ENCODE results near the gene ARID5B.

Gene ARID5B

DNA sequence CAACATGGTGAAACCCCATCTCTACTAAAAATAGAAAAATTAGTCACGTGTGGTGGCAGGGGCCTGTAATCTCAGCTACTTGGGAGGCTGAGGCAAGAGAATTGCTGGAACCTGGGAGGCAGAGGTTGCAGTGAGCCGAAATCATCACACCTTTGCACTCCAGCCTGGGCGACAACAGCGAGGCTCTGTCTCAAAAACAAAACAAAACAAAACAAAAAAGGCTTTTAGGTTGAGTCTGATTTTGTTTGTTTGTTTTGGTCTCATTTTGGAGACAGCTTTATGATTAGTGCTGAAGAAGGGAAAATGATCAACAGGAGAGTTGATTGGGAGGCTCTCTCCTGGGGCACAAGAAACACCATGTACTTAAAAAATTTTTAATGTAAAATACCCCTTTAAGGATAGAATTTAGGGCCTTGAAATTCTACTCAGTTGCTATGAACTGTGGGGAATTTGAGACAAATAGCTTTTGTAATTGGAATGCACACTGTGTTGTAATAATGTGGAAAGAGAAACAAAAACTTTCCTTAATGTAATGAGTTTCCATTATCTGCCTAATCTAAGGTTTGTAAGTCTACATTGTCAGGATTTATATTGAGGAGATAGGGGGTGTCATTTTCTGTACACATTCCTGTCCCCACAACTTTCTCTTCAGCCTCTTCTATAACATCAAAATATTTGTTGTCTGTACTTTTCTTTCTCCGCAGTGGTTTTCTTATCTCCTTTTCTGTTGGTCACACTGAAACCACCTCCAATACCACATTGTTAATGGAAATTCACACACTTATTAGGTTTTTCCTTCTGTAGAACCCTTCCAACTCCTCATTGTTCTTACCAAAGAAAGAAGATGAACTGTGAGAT, 41.3 kb downstream of the ARID5B start:
- H3K18ac ChIP-seq (ENCODE audit: low read length): no peak overlapping the region
- H3K4me2 ChIP-seq (ENCODE audit: low read length): no peak overlapping the region
- no peak overlapping the region for H3K23ac ChIP-seq (ENCODE audit: low read length)
- H2BK5ac ChIP-seq (ENCODE audit: low read depth, low read length, poor library complexity): no peak overlapping the region
- H2AFZ ChIP-seq (ENCODE audit: insufficient read depth, low read length, poor library complexity): no peak overlapping the region
- H3K27ac ChIP-seq (ENCODE audit: low read depth, low read length): no peak overlapping the region
- no peaks in the 10 kb centered on the region for H3K79me2 ChIP-seq (ENCODE audit: control insufficient read depth, insufficient read depth, low read length, poor library complexity)
- H3K4me1 ChIP-seq (ENCODE audit: control insufficient read depth in 1 of 2, insufficient read depth in 2 of 2, low read length in 2 of 2): peaks cover 2% of the 10 kb centered on the region in 2 experiments
- peak overlapping the region; percentile 71 for H2BK12ac ChIP-seq (ENCODE audit: low read length)
- H3K14ac ChIP-seq (ENCODE audit: low read length): no peak overlapping the region
- H2AK5ac ChIP-seq (ENCODE audit: low read length): no peak overlapping the region
- peaks cover 2% of the 10 kb centered on the region in 2 experiments for H3K36me3 ChIP-seq (ENCODE audit: control insufficient read depth in 1 of 2, insufficient read depth in 2 of 2, low read length in 2 of 2)
- DNase-seq: peak in 1 of 2 donors; percentile 89
- no peak overlapping the region for H3K4ac ChIP-seq (ENCODE audit: low read depth, low read length)
- peak overlapping the region; percentile 54 for H4K12ac ChIP-seq (ENCODE audit: low read depth, low read length)
- H4K91ac ChIP-seq (ENCODE audit: low read depth, low read length): peak overlapping the region; percentile 47
- no peak overlapping the region for H3K4me3 ChIP-seq (ENCODE audit: low read depth, low read length)
- H3K9me3 ChIP-seq (ENCODE audit: insufficient read depth, low read depth, low read length): no peaks in the 10 kb centered on the region
- WGBS (ENCODE audit: extremely low coverage, insufficient coverage, insufficient read length): no CpG with 5 or more reads among the region's 5 CpGs
- no peaks in the 10 kb centered on the region for H3K27me3 ChIP-seq (ENCODE audit: insufficient read depth, low read length)
- no peak overlapping the region for H3K9ac ChIP-seq (ENCODE audit: low read length)
- no peak overlapping the region for H2BK120ac ChIP-seq (ENCODE audit: insufficient read depth, low read length, poor library complexity)
- H3K79me1 ChIP-seq (ENCODE audit: low read length): peaks cover 5% of the 10 kb centered on the region
- H4K8ac ChIP-seq (ENCODE audit: low read depth, low read length): peak overlapping the region; percentile 38

DNA sequence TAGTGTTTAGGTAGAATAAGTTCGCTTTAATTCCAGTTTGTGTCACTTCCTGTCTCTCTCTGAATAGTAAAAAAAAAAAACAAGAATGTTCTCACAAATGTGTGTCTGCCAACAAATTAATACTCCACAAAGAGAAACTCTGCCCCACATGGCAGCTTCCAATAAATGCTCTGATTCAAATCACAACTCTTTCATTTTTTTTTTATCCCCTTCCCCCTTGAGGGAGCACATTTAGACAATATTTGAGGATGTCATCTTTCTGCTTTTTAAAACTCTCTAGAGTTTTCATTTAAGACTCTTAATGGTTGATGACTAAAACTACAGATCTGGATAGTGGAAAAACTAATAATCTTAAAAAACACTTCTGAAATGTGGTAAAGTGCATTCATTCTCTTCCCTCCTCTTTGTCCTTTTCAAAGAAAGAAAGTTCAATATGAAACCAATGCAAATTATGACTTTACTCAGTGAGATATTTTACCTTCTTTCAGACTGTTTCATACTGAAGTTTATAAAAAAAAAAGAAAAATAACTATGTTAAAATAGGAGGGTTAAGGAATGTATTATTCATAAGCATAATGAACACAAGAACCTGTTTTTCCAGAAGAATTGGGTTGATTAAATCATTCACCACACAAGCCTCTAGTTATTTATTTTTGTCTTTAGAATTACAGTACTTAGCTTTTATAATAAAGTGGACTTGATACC, 42.3 kb downstream of the ARID5B start:
- no peak overlapping the region for H2BK5ac ChIP-seq (ENCODE audit: low read depth, low read length, poor library complexity)
- no peak overlapping the region for H4K91ac ChIP-seq (ENCODE audit: low read depth, low read length)
- H2BK12ac ChIP-seq (ENCODE audit: low read length): no peak overlapping the region
- no peak overlapping the region for H3K4ac ChIP-seq (ENCODE audit: low read depth, low read length)
- H3K9ac ChIP-seq (ENCODE audit: low read length): no peak overlapping the region
- H3K79me1 ChIP-seq (ENCODE audit: low read length): peaks cover 4% of the 10 kb centered on the region
- H4K8ac ChIP-seq (ENCODE audit: low read depth, low read length): no peak overlapping the region
- no peak overlapping the region for H2AFZ ChIP-seq (ENCODE audit: insufficient read depth, low read length, poor library complexity)
- DNase-seq: peak; percentile 26 to 81
- no CpG with 5 or more reads among the region's 1 CpG for WGBS (ENCODE audit: extremely low coverage, insufficient coverage, insufficient read length)
- no peak overlapping the region for H3K23ac ChIP-seq (ENCODE audit: low read length)
- no peak overlapping the region for H2BK120ac ChIP-seq (ENCODE audit: insufficient read depth, low read length, poor library complexity)
- H3K27ac ChIP-seq (ENCODE audit: low read depth, low read length): peak overlapping the region; percentile 25
- H3K36me3 ChIP-seq (ENCODE audit: control insufficient read depth in 1 of 2, insufficient read depth in 2 of 2, low read length in 2 of 2): peaks cover 2 to 4% of the 10 kb centered on the region in 2 experiments
- H3K79me2 ChIP-seq (ENCODE audit: control insufficient read depth, insufficient read depth, low read length, poor library complexity): no peaks in the 10 kb centered on the region
- no peak overlapping the region for H3K18ac ChIP-seq (ENCODE audit: low read length)
- H4K12ac ChIP-seq (ENCODE audit: low read depth, low read length): no peak overlapping the region
- no peaks in the 10 kb centered on the region for H3K27me3 ChIP-seq (ENCODE audit: insufficient read depth, low read length)
- no peak overlapping the region for H3K14ac ChIP-seq (ENCODE audit: low read length)
- H3K9me3 ChIP-seq (ENCODE audit: insufficient read depth, low read depth, low read length): no peaks in the 10 kb centered on the region
- no peak overlapping the region for H3K4me3 ChIP-seq (ENCODE audit: low read depth, low read length)
- H3K4me1 ChIP-seq (ENCODE audit: control insufficient read depth in 1 of 2, insufficient read depth in 2 of 2, low read length in 2 of 2): peaks cover under 1% of the 10 kb centered on the region in 2 experiments
- H2AK5ac ChIP-seq (ENCODE audit: low read length): no peak overlapping the region
- no peak overlapping the region for H3K4me2 ChIP-seq (ENCODE audit: low read length)

DNA sequence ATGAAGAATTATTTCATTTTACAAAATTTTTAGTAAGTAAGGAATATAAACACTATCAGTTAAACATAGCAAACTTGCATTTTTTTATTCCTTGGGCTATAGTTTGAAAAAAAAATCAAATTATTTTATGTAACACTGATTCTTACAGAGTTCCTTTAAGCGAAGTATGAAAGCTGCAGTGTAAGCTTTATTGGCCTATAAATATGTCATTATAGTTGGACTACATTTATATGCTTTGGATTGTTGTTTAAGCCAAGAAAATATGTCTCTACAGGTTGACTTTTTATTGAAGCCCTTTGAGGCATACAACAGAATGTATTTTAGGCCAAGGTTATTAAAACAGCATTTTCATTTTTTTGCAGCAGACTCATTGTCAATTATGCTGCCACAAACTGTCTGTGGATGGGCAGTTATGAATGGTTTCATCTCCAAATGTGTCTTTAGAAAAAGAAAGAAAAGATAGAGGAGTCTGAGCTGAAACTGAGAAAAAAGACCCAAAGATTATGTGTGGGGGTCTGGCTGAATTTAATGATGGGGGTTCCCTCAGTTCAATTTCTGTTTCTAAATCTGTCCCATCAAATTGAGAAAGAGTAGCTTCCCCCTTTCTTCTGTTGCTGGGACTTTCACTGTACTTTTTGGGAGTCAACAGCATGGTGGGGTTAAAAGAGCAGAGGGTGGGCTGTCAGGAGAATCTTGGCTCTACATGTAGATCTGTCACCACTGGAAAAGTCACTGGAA, 43.1 kb downstream of the ARID5B start:
- no peak overlapping the region for H3K14ac ChIP-seq (ENCODE audit: low read length)
- H3K27ac ChIP-seq (ENCODE audit: low read depth, low read length): no peak overlapping the region
- H4K12ac ChIP-seq (ENCODE audit: low read depth, low read length): no peak overlapping the region
- no peaks in the 10 kb centered on the region for H3K4me1 ChIP-seq (ENCODE audit: control insufficient read depth in 1 of 2, insufficient read depth in 2 of 2, low read length in 2 of 2)
- H4K91ac ChIP-seq (ENCODE audit: low read depth, low read length): no peak overlapping the region
- no peak overlapping the region for H2AFZ ChIP-seq (ENCODE audit: insufficient read depth, low read length, poor library complexity)
- no peak overlapping the region for H3K18ac ChIP-seq (ENCODE audit: low read length)
- no peak for DNase-seq
- no peak overlapping the region for H2AK5ac ChIP-seq (ENCODE audit: low read length)
- H3K23ac ChIP-seq (ENCODE audit: low read length): no peak overlapping the region
- no peaks in the 10 kb centered on the region for H3K79me2 ChIP-seq (ENCODE audit: control insufficient read depth, insufficient read depth, low read length, poor library complexity)
- no CpG with 5 or more reads among the region's 1 CpG for WGBS (ENCODE audit: extremely low coverage, insufficient coverage, insufficient read length)
- no peak overlapping the region for H3K4me2 ChIP-seq (ENCODE audit: low read length)
- H3K9ac ChIP-seq (ENCODE audit: low read length): no peak overlapping the region
- no peak overlapping the region for H2BK5ac ChIP-seq (ENCODE audit: low read depth, low read length, poor library complexity)
- H3K79me1 ChIP-seq (ENCODE audit: low read length): peaks cover 3% of the 10 kb centered on the region
- peaks cover 2 to 5% of the 10 kb centered on the region in 2 experiments for H3K36me3 ChIP-seq (ENCODE audit: control insufficient read depth in 1 of 2, insufficient read depth in 2 of 2, low read length in 2 of 2)
- no peak overlapping the region for H3K4ac ChIP-seq (ENCODE audit: low read depth, low read length)
- H2BK12ac ChIP-seq (ENCODE audit: low read length): no peak overlapping the region
- no peak overlapping the region for H3K4me3 ChIP-seq (ENCODE audit: low read depth, low read length)
- no peaks in the 10 kb centered on the region for H3K9me3 ChIP-seq (ENCODE audit: insufficient read depth, low read depth, low read length)
- no peak overlapping the region for H2BK120ac ChIP-seq (ENCODE audit: insufficient read depth, low read length, poor library complexity)
- no peaks in the 10 kb centered on the region for H3K27me3 ChIP-seq (ENCODE audit: insufficient read depth, low read length)
- H4K8ac ChIP-seq (ENCODE audit: low read depth, low read length): no peak overlapping the region

DNA sequence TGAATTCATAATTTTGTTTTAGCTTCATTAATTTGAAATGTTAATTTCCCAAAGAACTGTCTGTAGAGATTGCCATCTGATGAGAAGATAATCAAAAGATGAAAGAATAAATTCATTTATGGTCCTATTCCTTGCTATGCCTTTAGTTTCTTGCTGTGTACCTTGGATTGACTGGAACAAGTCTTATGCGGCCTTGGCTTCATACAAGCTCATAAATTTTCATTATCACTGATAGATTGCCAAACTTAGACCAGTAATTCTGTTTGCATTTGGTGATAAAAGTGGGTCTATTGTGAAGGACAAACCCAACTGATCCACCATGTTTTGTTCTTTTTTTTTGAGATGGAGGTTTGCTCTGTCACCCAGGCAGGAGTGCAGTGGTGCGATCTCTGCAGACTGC, 48.2 kb downstream of the ARID5B start:
- H3K36me3 ChIP-seq (ENCODE audit: control insufficient read depth in 1 of 2, insufficient read depth in 2 of 2, low read length in 2 of 2): peaks cover 2 to 4% of the 10 kb centered on the region in 2 experiments
- H3K14ac ChIP-seq (ENCODE audit: low read length): no peak overlapping the region
- no peaks in the 10 kb centered on the region for H3K79me1 ChIP-seq (ENCODE audit: low read length)
- no peak overlapping the region for H2BK5ac ChIP-seq (ENCODE audit: low read depth, low read length, poor library complexity)
- no peak overlapping the region for H2AK5ac ChIP-seq (ENCODE audit: low read length)
- no peak overlapping the region for H3K27ac ChIP-seq (ENCODE audit: low read depth, low read length)
- no peaks in the 10 kb centered on the region for H3K79me2 ChIP-seq (ENCODE audit: control insufficient read depth, insufficient read depth, low read length, poor library complexity)
- no peak overlapping the region for H3K23ac ChIP-seq (ENCODE audit: low read length)
- no peak overlapping the region for H3K18ac ChIP-seq (ENCODE audit: low read length)
- no peaks in the 10 kb centered on the region for H3K9me3 ChIP-seq (ENCODE audit: insufficient read depth, low read depth, low read length)
- no peak overlapping the region for H4K91ac ChIP-seq (ENCODE audit: low read depth, low read length)
- no peak overlapping the region for H2AFZ ChIP-seq (ENCODE audit: insufficient read depth, low read length, poor library complexity)
- no peak overlapping the region for H3K4ac ChIP-seq (ENCODE audit: low read depth, low read length)
- H3K4me2 ChIP-seq (ENCODE audit: low read length): no peak overlapping the region
- no peak for DNase-seq
- H3K9ac ChIP-seq (ENCODE audit: low read length): no peak overlapping the region
- no peak overlapping the region for H4K12ac ChIP-seq (ENCODE audit: low read depth, low read length)
- peaks cover 0 to 3% of the 10 kb centered on the region in 2 experiments for H3K4me1 ChIP-seq (ENCODE audit: control insufficient read depth in 1 of 2, insufficient read depth in 2 of 2, low read length in 2 of 2)
- no CpG with 5 or more reads among the region's 2 CpGs for WGBS (ENCODE audit: extremely low coverage, insufficient coverage, insufficient read length)
- H3K27me3 ChIP-seq (ENCODE audit: insufficient read depth, low read length): no peaks in the 10 kb centered on the region
- H2BK12ac ChIP-seq (ENCODE audit: low read length): no peak overlapping the region
- H2BK120ac ChIP-seq (ENCODE audit: insufficient read depth, low read length, poor library complexity): no peak overlapping the region
- H4K8ac ChIP-seq (ENCODE audit: low read depth, low read length): no peak overlapping the region
- H3K4me3 ChIP-seq (ENCODE audit: low read depth, low read length): no peak overlapping the region
